Breast epithelium (tissue), 4 donors: ENCODE data around the gene CPED1. TPM values are rescaled to one million over a fixed set of nuclear protein-coding genes. Genes with fewer than 3 reads are reported as not detected.

Source experiments
- DNase-seq, 2 donors: peaks; one replicate each; pipeline ENCODE4 v3.0.0-alpha.2; 2019; ENCODE audit warnings: low spot score in 2 of 2
- H3K27ac ChIP-seq, 2 donors: fragments of 200-600 bp; sonication (generic) in 1 of 2; one replicate each; pipeline ENCODE4 v1.5.1; 2016 to 2019; ENCODE audit warnings: mild to moderate bottlenecking in 1 of 2
- H3K27me3 ChIP-seq, 2 donors: fragments of 200-600 bp; sonication (generic) in 1 of 2; one replicate each; pipeline versions ENCODE4 v1.5.1 to v1.6.0; 2017 to 2019; ENCODE audit warnings: control low read depth in 1 of 2, mild to moderate bottlenecking in 1 of 2
- H3K36me3 ChIP-seq: fragments of 200-600 bp; one replicate; pipeline ENCODE4 v1.5.1; 2019
- H3K4me1 ChIP-seq, 2 donors: fragments of 200-600 bp; sonication (generic); one replicate each; pipeline ENCODE4 v1.5.1; 2016 to 2019; ENCODE audit warnings: control low read depth in 1 of 2
- H3K4me3 ChIP-seq, 3 donors: fragments of 200-600 bp; sonication (generic); 1 replicate in 2 of 3; 2 replicates in 1 of 3; pipeline ENCODE4 v1.5.1; 2016 to 2019; ENCODE audit warnings: mild to moderate bottlenecking in 3 of 3, moderate library complexity in 2 of 3
- H3K9me3 ChIP-seq, 2 donors: fragments of 200-600 bp; sonication (generic) in 1 of 2; one replicate each; pipeline ENCODE4 v1.5.1; 2016 to 2019; ENCODE audit warnings: control low read depth in 1 of 2
- POLR2A ChIP-seq: fragments of 450-650 bp; IDR thresholded peaks from one replicate; pipeline ENCODE4 v1.6.1; 2016; ENCODE audit warnings: antibody characterized with exemption, mild to moderate bottlenecking, moderate library complexity
- POLR2AphosphoS5 ChIP-seq, 3 donors: sonication (generic); formaldehyde crosslinking; IDR thresholded peaks; one replicate each; pipeline ENCODE4 v1.6.1; 2017; ENCODE audit warnings: antibody characterized with exemption in 3 of 3
- intact Hi-C: fragments of 100-400 bp; cut with DNase I; formaldehyde crosslinking; loops from one replicate; pipeline ENCODE4 v1.15.1; 2023; ENCODE audit warnings: low total_unique reads
- total RNA-seq, 3 donors: library from RNA; depleted of rRNA; stranded (reverse); fragments of >200 nt; gene quantifications; one replicate each; pipeline ENCODE4 v1.1.0, GENCODE V29; 2016
- TF ChIP-seq, protein P1 (sequence below), 3 donors: fragments of 450-650 bp; IDR thresholded peaks; one replicate each; pipeline ENCODE4 v1.5.1; 2016 to 2017; ENCODE audit warnings: antibody characterized with exemption in 3 of 3, mild to moderate bottlenecking in 3 of 3, moderate library complexity in 3 of 3

CPED1 gene
- total RNA-seq, 3 donors from 2014 or later: 14.3 to 29.3 (median 15.4) TPM

DNA sequence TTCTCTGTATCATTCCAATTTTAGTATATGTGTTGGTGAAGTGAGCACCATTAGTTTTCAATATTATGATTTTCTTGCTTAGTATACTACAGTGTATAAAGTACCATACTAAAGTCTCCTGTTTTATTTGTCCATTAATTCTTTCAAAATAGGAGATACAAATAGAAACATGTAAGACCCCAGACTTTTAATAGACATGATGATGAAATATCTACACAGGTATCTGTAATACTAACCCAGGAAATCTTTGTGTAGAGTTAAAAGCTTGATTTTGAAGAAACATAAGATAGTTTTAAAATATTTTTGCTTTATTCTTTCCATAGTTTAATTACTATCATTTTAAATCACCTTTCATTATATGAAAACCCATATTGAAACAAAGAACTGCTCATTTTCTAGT, 206.5 kb downstream of the CPED1 start:
- Histone ChIP-seq H3K27me3 (no peaks in the 10 kb centered on the region), H3K27ac (no peak overlapping the region), H3K4me1 (no peaks in the 10 kb centered on the region), H3K4me3 (no peak overlapping the region), H3K9me3 (no peaks in the 10 kb centered on the region), H3K36me3 (no peaks in the 10 kb centered on the region)
- intact Hi-C loops: no loop called here
- no peak for DNase-seq
- TF ChIP-seq, protein P1, sequence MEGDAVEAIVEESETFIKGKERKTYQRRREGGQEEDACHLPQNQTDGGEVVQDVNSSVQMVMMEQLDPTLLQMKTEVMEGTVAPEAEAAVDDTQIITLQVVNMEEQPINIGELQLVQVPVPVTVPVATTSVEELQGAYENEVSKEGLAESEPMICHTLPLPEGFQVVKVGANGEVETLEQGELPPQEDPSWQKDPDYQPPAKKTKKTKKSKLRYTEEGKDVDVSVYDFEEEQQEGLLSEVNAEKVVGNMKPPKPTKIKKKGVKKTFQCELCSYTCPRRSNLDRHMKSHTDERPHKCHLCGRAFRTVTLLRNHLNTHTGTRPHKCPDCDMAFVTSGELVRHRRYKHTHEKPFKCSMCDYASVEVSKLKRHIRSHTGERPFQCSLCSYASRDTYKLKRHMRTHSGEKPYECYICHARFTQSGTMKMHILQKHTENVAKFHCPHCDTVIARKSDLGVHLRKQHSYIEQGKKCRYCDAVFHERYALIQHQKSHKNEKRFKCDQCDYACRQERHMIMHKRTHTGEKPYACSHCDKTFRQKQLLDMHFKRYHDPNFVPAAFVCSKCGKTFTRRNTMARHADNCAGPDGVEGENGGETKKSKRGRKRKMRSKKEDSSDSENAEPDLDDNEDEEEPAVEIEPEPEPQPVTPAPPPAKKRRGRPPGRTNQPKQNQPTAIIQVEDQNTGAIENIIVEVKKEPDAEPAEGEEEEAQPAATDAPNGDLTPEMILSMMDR (IDR thresholded peaks at IDR 0.05): no peak

- no peak overlapping the region for H3K27ac ChIP-seq
- no peaks in the 10 kb centered on the region for H3K4me1 ChIP-seq
- intact Hi-C loops: no loop called here
- no peak overlapping the region for H3K4me3 ChIP-seq
- no peaks in the 10 kb centered on the region for H3K36me3 ChIP-seq
- H3K9me3 ChIP-seq: no peaks in the 10 kb centered on the region
- no peak for DNase-seq
- H3K27me3 ChIP-seq: no peaks in the 10 kb centered on the region
- TF ChIP-seq, protein P1 (IDR thresholded peaks at IDR 0.05): no peak
- TF ChIP-seq POLR2A (no peak), POLR2AphosphoS5 (IDR thresholded peaks at IDR 0.05) (no peak)
Observed at GRCh38 chr7:121195874-121196273, 207.4 kb downstream of the CPED1 start.

DNA sequence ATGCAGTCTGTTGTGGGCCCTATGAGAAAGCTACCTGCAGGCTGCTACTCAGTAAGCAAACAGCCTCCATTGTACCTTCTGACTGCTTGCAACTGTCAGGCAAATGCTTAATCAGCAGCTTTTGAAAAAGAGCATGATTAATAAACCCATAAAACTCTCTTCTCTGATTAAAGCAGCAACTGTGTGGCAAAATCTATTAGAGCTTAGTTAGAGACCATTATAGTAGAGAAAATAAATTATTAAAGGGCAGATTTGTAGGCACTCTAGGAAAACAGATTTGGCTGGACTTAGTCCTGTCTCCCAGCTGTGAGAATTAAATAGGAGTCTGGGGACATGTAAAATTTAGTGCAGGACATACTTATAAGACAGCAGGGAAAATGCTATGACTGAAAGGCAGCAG, 207.8 kb downstream of the CPED1 start:
- H3K9me3 ChIP-seq: no peaks in the 10 kb centered on the region
- intact Hi-C loops: no loop called here
- H3K4me1 ChIP-seq: no peaks in the 10 kb centered on the region
- H3K27ac ChIP-seq: no peak overlapping the region
- no peaks in the 10 kb centered on the region for H3K27me3 ChIP-seq
- no peaks in the 10 kb centered on the region for H3K36me3 ChIP-seq
- no peak for TF ChIP-seq POLR2AphosphoS5 (IDR thresholded peaks at IDR 0.05)
- TF ChIP-seq, protein P1 (IDR thresholded peaks at IDR 0.05): no peak
- no peak for TF ChIP-seq POLR2A
- DNase-seq: no peak
- no peak overlapping the region for H3K4me3 ChIP-seq

DNA sequence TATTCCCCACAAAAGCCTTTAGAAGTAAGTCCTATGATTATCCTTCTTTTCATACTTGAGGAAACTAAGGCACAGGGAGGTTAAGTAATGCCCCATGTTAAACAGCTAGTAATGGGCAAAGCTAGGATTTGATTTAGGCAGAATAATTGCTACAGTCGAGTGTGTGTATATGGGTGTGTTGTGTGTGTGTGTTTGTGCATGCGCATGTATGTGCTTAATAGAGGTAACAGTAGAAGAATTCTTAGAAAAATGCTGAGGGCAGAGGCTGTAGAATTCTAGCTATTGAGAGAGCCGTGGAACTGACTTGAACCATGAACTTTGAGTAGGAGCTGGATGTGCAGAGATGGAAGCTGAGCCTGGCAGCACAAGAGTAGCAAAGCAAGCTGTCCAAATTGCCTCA, 208.9 kb downstream of the CPED1 start:
- Histone ChIP-seq H3K9me3 (no peaks in the 10 kb centered on the region), H3K27ac (no peak overlapping the region), H3K36me3 (no peaks in the 10 kb centered on the region), H3K4me3 (no peak overlapping the region), H3K4me1 (no peaks in the 10 kb centered on the region), H3K27me3 (no peaks in the 10 kb centered on the region)
- TF ChIP-seq, protein P1 (IDR thresholded peaks at IDR 0.05): no peak
- TF ChIP-seq POLR2AphosphoS5 (IDR thresholded peaks at IDR 0.05): no peak
- TF ChIP-seq POLR2A: no peak
- DNase-seq: no peak
- intact Hi-C loops: no loop called here

GRCh38 chr7:121198502-121198901, 210.0 kb downstream of the CPED1 start:
- H3K27me3 ChIP-seq: no peaks in the 10 kb centered on the region
- H3K4me1 ChIP-seq: no peaks in the 10 kb centered on the region
- no peak overlapping the region for H3K27ac ChIP-seq
- no peaks in the 10 kb centered on the region for H3K9me3 ChIP-seq
- TF ChIP-seq, protein P1 (IDR thresholded peaks at IDR 0.05): no peak
- TF ChIP-seq POLR2A (no peak), POLR2AphosphoS5 (IDR thresholded peaks at IDR 0.05) (no peak)
- no peak overlapping the region for H3K4me3 ChIP-seq
- no peaks in the 10 kb centered on the region for H3K36me3 ChIP-seq
- DNase-seq: no peak
- intact Hi-C loops: no loop called here
